Coronary artery (tissue), 2 donors: ENCODE results near the gene RNF149.
A peak's percentile ranks its signal among the peaks of the same experiment; 100 is the strongest.

Experiments used
- DNase-seq: peaks from one replicate; pipeline ENCODE4 v3.0.0-alpha.2; 2017; ENCODE audit warnings: low spot score
- H3K27ac ChIP-seq, 2 donors: fragments of 200-600 bp; sonication (generic); one replicate each; pipeline ENCODE4 v1.5.1; 2016 to 2019
- H3K4me3 ChIP-seq: fragments of 200-600 bp; sonication (generic); 2 replicates; pipeline ENCODE4 v1.5.1; 2016; ENCODE audit warnings: mild to moderate bottlenecking, moderate library complexity
- TF ChIP-seq, protein P1 (sequence below): fragments of 200-600 bp; sonication (generic); IDR thresholded peaks from one replicate; pipeline ENCODE4 v1.5.1; 2019; ENCODE audit warnings: antibody characterized with exemption

RNF149 gene

DNA sequence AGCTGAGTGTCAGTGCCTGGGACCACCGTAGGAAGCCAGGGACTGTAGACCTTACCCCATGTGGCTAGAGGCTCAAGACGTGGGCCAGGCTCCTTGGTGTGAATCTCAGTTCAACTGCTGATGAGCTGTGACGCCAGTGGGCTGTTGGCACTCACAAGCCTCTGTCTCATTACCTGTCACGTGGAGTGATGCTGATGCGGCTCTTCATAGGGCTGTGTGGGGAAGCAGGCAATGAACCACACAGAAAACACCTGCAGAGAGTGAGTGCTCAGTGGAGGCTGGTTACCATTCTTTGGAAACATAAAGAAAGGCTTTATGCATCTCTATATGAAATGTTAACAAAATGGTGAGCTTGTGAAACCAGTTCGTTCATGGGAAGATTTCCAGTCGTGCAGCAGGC is 42.7 kb upstream of the RNF149 start:
- H3K4me3 ChIP-seq = no peak overlapping the region

DNA sequence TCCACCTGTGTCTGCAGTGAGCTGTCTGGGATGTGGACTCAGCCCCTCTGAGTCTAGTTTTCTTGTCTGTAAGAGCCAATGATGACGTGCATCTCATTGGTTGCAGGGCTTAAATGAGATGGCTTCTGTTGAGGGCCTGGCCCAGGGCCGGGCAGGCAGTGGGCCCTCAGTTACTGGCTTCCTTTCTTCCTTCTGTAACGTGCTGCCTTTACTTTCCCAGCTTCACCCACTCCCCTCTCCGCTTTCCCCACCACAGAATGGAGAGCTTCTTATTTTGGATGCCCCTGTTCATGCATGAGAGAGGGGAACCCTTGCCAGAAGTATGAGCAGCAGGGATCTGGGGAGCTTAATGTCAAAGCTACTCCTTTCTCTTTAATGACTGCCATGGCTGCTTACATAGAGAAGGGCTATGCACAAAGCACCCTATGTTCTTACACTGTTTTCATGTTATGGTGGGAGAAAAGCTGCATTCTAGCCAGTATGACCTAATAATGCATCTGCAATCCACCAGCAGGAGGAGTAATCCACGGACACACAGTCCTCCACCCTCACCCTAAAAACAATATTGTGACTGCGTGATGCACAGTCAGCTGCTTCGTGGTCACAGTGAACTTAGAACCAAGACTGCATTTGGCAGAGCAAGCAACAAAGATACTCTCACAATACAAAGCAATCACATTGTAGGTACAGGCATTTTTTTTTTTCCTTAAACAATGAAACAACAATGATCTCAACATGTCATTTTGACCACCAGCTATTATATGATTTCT is 41.6 kb upstream of the RNF149 start:
- H3K4me3 ChIP-seq = no peak overlapping the region
- TF ChIP-seq, protein P1, sequence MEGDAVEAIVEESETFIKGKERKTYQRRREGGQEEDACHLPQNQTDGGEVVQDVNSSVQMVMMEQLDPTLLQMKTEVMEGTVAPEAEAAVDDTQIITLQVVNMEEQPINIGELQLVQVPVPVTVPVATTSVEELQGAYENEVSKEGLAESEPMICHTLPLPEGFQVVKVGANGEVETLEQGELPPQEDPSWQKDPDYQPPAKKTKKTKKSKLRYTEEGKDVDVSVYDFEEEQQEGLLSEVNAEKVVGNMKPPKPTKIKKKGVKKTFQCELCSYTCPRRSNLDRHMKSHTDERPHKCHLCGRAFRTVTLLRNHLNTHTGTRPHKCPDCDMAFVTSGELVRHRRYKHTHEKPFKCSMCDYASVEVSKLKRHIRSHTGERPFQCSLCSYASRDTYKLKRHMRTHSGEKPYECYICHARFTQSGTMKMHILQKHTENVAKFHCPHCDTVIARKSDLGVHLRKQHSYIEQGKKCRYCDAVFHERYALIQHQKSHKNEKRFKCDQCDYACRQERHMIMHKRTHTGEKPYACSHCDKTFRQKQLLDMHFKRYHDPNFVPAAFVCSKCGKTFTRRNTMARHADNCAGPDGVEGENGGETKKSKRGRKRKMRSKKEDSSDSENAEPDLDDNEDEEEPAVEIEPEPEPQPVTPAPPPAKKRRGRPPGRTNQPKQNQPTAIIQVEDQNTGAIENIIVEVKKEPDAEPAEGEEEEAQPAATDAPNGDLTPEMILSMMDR = no peak
- no peak for DNase-seq
- H3K27ac ChIP-seq = no peak overlapping the region

More for the DNA sequence above, 42.7 kb upstream of the RNF149 start:
- no peak overlapping the region for H3K27ac ChIP-seq
- DNase-seq = no peak
- TF ChIP-seq, protein P1 = no peak

DNA sequence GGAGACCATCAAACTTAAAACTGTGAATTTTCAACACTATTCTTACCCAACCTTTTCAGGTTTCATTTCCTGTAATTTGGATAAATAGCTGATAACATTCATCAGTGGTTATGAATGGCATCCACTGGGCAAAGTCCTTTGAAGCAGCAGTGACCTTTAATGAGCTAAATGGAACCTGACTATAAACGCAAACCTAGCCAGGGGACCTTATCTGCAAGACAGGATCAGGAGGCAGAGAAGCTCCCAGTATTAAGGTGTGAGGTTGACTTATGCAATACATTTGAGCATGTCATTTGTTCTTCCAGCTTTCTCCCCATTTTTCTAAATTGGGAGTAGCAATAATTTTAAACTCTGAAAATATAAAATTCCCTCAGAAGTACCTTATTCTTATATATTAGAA is 40.4 kb upstream of the RNF149 start:
- no peak overlapping the region for H3K4me3 ChIP-seq
- TF ChIP-seq, protein P1 = no peak
- DNase-seq = no peak
- H3K27ac ChIP-seq = no peak overlapping the region

DNA sequence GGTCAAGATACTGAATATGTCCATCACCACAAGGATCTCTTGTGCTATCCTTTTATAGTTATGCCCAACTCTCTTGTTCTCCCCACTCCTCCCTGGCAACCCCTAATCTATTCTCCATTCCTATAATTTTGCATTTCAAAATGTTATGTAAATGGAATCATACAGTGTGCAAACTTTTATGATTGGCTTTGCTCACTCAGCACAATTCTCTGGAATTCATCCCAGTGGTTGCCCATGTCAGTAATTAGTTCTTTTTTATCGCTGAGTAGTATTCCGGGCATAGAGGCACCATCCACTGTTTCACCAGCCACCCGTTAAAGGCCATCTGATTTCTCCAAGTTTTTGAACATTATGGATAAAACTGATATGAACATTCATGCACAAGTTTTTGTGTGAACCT is 38.4 kb upstream of the RNF149 start:
- H3K4me3 ChIP-seq = no peak overlapping the region
- TF ChIP-seq, protein P1 = no peak
- no peak overlapping the region for H3K27ac ChIP-seq
- DNase-seq = no peak

DNA sequence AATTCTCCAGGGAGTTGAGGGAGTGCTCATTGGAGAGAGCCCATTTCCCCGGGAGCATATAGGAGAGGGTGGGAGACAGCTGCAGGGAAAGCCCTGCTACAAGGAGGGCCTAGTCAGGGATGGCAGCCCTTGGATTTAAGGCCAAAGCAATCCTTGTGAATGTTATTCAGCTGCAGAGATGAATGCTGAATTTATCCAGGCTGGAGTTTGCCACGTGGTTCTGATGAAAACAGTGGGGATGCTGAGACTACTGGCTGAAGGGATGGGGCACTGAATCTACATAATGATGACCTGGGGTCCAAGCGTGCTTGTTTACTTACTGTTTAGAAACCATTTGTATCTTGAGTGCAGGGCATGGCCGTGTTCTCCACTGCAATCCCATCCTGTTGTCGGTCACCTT is 35.6 kb upstream of the RNF149 start:
- Histone ChIP-seq H3K4me3 (no peak overlapping the region), H3K27ac (no peak overlapping the region)
- DNase-seq = no peak
- TF ChIP-seq, protein P1 = no peak

DNA sequence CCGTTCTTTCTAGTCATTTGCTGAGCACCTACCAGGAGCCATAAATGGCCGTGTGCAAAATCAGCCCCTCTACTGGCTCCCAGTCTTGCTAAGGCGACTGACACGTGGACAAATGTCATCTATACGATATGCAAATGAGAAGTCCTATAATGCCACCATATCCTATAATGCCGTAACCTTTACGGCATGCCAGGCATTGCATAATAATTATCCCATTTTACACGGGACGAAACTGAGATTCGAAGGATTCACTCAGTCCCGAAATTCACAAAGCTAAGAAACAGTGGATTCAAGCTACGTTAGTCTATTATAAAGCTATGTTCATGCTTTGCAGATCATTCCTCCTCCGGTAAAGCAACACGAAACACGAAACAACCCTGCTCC is 34.1 kb upstream of the RNF149 start:
- TF ChIP-seq, protein P1 = no peak
- H3K4me3 ChIP-seq = no peak overlapping the region
- DNase-seq = no peak
- no peak overlapping the region for H3K27ac ChIP-seq

DNA sequence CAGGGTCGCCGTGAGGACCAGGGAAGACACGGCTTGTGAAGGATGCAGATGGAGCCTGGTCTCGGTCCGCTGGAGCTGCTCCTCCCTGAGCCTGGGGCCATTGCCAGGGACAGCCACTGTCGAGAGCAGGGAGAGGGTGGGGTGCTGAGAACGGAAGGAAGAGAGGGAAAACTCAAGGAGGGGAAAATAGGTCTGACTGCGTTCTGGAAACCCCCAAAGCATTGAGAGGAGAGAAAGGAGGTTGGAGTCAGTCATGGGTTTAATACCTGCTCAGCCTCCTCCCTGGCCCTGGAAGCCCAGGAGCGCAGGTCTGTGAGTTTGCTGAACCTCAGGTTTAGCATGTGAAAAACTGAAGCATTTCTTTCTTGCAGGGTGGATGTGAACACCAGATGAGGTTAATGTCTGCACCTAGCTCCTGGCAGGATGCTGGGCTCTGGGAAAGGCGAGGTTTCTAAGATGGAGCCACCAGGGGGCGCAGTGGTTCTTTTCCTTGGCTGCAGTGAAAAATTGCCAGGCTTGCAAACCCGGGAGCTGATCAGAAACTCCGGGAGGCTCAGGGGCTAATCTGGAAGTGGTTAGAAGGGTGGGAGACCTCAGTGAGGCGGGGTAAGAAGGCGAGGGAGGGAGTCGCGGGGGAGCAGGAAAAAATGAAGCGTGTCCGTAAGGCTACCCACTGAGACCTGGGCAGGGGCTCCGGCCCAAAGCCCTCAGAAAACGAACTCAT is 33.6 kb upstream of the RNF149 start:
- Histone ChIP-seq H3K27ac (no peak overlapping the region), H3K4me3 (no peak overlapping the region)
- DNase-seq = no peak
- TF ChIP-seq, protein P1 = peak; percentile 55
